Activated B cell treated with CpG ODN at 0.5 μM for 24 hours (primary cell): ENCODE data around the gene HCN4. TPM values are rescaled to one million over a fixed set of nuclear protein-coding genes. Genes with fewer than 3 reads are reported as not detected.

Source experiments
- ATAC-seq: fragments of 200-7000 bp; cut with Tn5 transposase; one replicate; pipeline ENCODE4 v1.10.0; 2021; ENCODE audit warnings: low read depth, mild to moderate bottlenecking, moderate library complexity
- CTCF ChIA-PET: fragments of 350-600 bp; sonication (Branson Sonifier 250); formaldehyde crosslinking; loops from one replicate; lab custom pipeline; 2021; ENCODE audit warnings: antibody characterized with exemption; lab: Charles Lee
- POLR2A ChIA-PET: fragments of 350-600 bp; sonication (Branson Sonifier 250); formaldehyde crosslinking; loops from one replicate; lab custom pipeline; 2021; ENCODE audit warnings: antibody characterized with exemption; lab: Charles Lee
- DNase-seq: peaks from one replicate; pipeline ENCODE4 v3.0.0; 2022
- H3K27ac Mint-ChIP-seq: one replicate; pipeline ENCODE4 v1.8.0; 2020; ENCODE audit warnings: mixed read lengths
- H3K27me3 Mint-ChIP-seq: one replicate; pipeline ENCODE4 v1.8.0; 2021; ENCODE audit warnings: mixed read lengths
- H3K36me3 Mint-ChIP-seq: one replicate; pipeline ENCODE4 v1.8.0; 2021; ENCODE audit warnings: low read depth, mixed read lengths
- H3K4me1 Mint-ChIP-seq: one replicate; pipeline ENCODE4 v1.8.0; 2021; ENCODE audit warnings: mixed read lengths
- H3K4me3 Mint-ChIP-seq: one replicate; pipeline ENCODE4 v1.8.0; 2020; ENCODE audit warnings: mild to moderate bottlenecking, mixed read lengths
- H3K9me3 Mint-ChIP-seq: one replicate; pipeline ENCODE4 v1.8.0; 2020; ENCODE audit warnings: mixed read lengths
- CTCF ChIP-seq: fragments of 200-600 bp; IDR thresholded peaks from one replicate; pipeline ENCODE4 v1.8.0; 2022; ENCODE audit warnings: antibody characterized with exemption, mild to moderate bottlenecking
- intact Hi-C: fragments of 100-400 bp; cut with micrococcal nuclease; formaldehyde crosslinking; loops from one replicate; pipeline ENCODE4 v1.15.1; 2024
- total RNA-seq: library from RNA; stranded (reverse); gene quantifications from 2 replicates; pipeline ENCODE4 v1.2.3, GENCODE V29; 2022

Gene HCN4
- total RNA-seq, 1 donor from 2014 or later = not detected

GRCh38 chr15:73341886-73342600 lies 26.7 kb downstream of the HCN4 start:
- ChIA-PET CTCF (no interaction called here), POLR2A (no interaction called here)
- no peaks in the 10 kb centered on the region for H3K4me1 Mint-ChIP-seq
- TF ChIP-seq CTCF = no peak
- intact Hi-C loops = no loop called here
- no peaks in the 10 kb centered on the region for H3K36me3 Mint-ChIP-seq
- no peak for DNase-seq
- H3K27me3 Mint-ChIP-seq = no peaks in the 10 kb centered on the region
- H3K9me3 Mint-ChIP-seq = peaks cover 1% of the 10 kb centered on the region
- H3K27ac Mint-ChIP-seq = no peak overlapping the region
- no peak overlapping the region for H3K4me3 Mint-ChIP-seq
- ATAC-seq = no peak

- ATAC-seq = no peak
- no peak for TF ChIP-seq CTCF
- no peaks in the 10 kb centered on the region for H3K9me3 Mint-ChIP-seq
- H3K27me3 Mint-ChIP-seq = no peaks in the 10 kb centered on the region
- ChIA-PET CTCF (no interaction called here), POLR2A (no interaction called here)
- intact Hi-C loops = no loop called here
- H3K4me3 Mint-ChIP-seq = no peak overlapping the region
- DNase-seq = no peak
- no peak overlapping the region for H3K27ac Mint-ChIP-seq
- no peaks in the 10 kb centered on the region for H3K36me3 Mint-ChIP-seq
- no peaks in the 10 kb centered on the region for H3K4me1 Mint-ChIP-seq
Measured at GRCh38 chr15:73340502-73341192, 28.1 kb downstream of the HCN4 start.

- H3K4me3 Mint-ChIP-seq = no peak overlapping the region
- CTCF ChIA-PET = no interaction called here
- TF ChIP-seq CTCF = no peak
- POLR2A ChIA-PET = no interaction called here
- no peaks in the 10 kb centered on the region for H3K36me3 Mint-ChIP-seq
- H3K27me3 Mint-ChIP-seq = no peaks in the 10 kb centered on the region
- ATAC-seq = no peak
- H3K4me1 Mint-ChIP-seq = no peaks in the 10 kb centered on the region
- DNase-seq = no peak
- no peak overlapping the region for H3K27ac Mint-ChIP-seq
- intact Hi-C loops = no loop called here
- no peaks in the 10 kb centered on the region for H3K9me3 Mint-ChIP-seq
Measured at GRCh38 chr15:73338606-73339374, 30.0 kb downstream of the HCN4 start.

GRCh38 chr15:73338058-73338457 lies 30.7 kb downstream of the HCN4 start:
- ChIA-PET CTCF (no interaction called here), POLR2A (no interaction called here)
- no peak for ATAC-seq
- no peak for TF ChIP-seq CTCF
- Mint-ChIP-seq H3K27me3 (no peaks in the 10 kb centered on the region), H3K4me3 (no peak overlapping the region), H3K9me3 (no peaks in the 10 kb centered on the region), H3K4me1 (no peaks in the 10 kb centered on the region), H3K27ac (no peak overlapping the region), H3K36me3 (no peaks in the 10 kb centered on the region)
- DNase-seq = no peak
- intact Hi-C loops = no loop called here

- ATAC-seq = no peak
- no peak for TF ChIP-seq CTCF
- Mint-ChIP-seq H3K4me3 (no peak overlapping the region), H3K27me3 (no peaks in the 10 kb centered on the region), H3K4me1 (no peaks in the 10 kb centered on the region), H3K9me3 (no peaks in the 10 kb centered on the region), H3K36me3 (no peaks in the 10 kb centered on the region), H3K27ac (no peak overlapping the region)
- intact Hi-C loops = no loop called here
- DNase-seq = no peak
- ChIA-PET CTCF (no interaction called here), POLR2A (no interaction called here)
Measured at GRCh38 chr15:73337187-73337586, 31.6 kb downstream of the HCN4 start.
